K562 (cell line): ENCODE results near the gene ANKRD1. TPM values are rescaled to one million over a fixed set of nuclear protein-coding genes. Genes with fewer than 3 reads are reported as not detected.

Source experiments
- ATAC-seq: fragments of 200-7000 bp; cut with Tn5 transposase; 3 replicates; pipeline ENCODE4 v1.9.1; 2020; ENCODE audit warnings: moderate library complexity
- BruUV-seq: library from RNA; stranded (reverse); fragments of 400-500 nt; replicated peaks from 2 replicates; lab custom pipeline; 2021; lab: Mats Ljungman, UMichigan
- CTCF ChIA-PET: fragments of 300-600 bp; formaldehyde crosslinking; extraction: SDS; loops from one replicate; lab custom pipeline; 2021; ENCODE audit warnings: low intra/inter-chr PET ratio; lab: Yijun Ruan, JAX
- POLR2A ChIA-PET: fragments of 300-600, 350-650 bp; sonication (Branson Sonifier 250); formaldehyde crosslinking; extraction: SDS; loops from one replicate; lab custom pipeline; 2021; ENCODE audit warnings: antibody characterized with exemption, inconsistent platforms; lab: Yijun Ruan, JAX
- DNase-seq, 4 experiments: peaks; one replicate each; pipeline versions ENCODE4 v3.0.0 to v3.0.0-alpha.2; 2011 to 2018; ENCODE audit warnings: low spot score in 3 of 4, mixed read lengths in 3 of 4; ENCODE audit errors: extremely low read depth in 1 of 4
- FAIRE-seq: peaks from 2 replicates; lab custom pipeline; 2011; peaks lifted over from hg19 to GRCh38; lab: Jason Lieb, UNC
- H2AFZ ChIP-seq: 2 replicates; pipeline ENCODE4 v1.6.0; 2011; ENCODE audit warnings: low read depth, low read length, control low read depth, inconsistent platforms
- H3K27ac ChIP-seq: fragments of 200-600 bp; 3 replicates; pipeline ENCODE4 v1.8.0; 2011; ENCODE audit warnings: low read depth, mild to moderate bottlenecking, control low read depth, inconsistent platforms, low read length, moderate library complexity, mixed read lengths; ENCODE audit errors: extremely low read depth
- H3K27me3 ChIP-seq, 2 experiments: fragments of 300-600 bp in 1 of 2; 2 replicates in 1 of 2; 3 replicates in 1 of 2; pipeline versions ENCODE4 v1.6.0 to v1.8.0; 2011; ENCODE audit warnings: inconsistent platforms in 2 of 2, low read length in 2 of 2, mild to moderate bottlenecking in 1 of 2, mixed read lengths in 1 of 2, moderate library complexity in 1 of 2; ENCODE audit not compliant: control insufficient read depth in 2 of 2, insufficient read depth in 2 of 2
- H3K36me3 ChIP-seq: fragments of 300-600 bp; 3 replicates; pipeline ENCODE4 v1.8.0; 2011; ENCODE audit warnings: mild to moderate bottlenecking, low read length, inconsistent platforms; ENCODE audit not compliant: control insufficient read depth, insufficient read depth
- H3K4me1 ChIP-seq, 2 experiments: fragments of 200-600 bp in 1 of 2; replicated peaks in 1 of 2; 2 replicates in 1 of 2; 3 replicates in 1 of 2; pipeline versions ENCODE4 v1.5.1 to v1.8.0; 2011; ENCODE audit warnings: inconsistent platforms in 2 of 2, low read length in 2 of 2, mild to moderate bottlenecking in 1 of 2, mixed read lengths in 1 of 2, moderate library complexity in 1 of 2; ENCODE audit not compliant: control insufficient read depth in 2 of 2, insufficient read depth in 2 of 2
- H3K4me2 ChIP-seq: 2 replicates; pipeline ENCODE4 v1.6.1; 2011; ENCODE audit warnings: low read length, control low read depth, inconsistent platforms, mixed read lengths; ENCODE audit not compliant: insufficient read depth
- H3K4me3 ChIP-seq: fragments of 200-600 bp; sonication (generic), shearing (Covaris generic); 2 replicates; pipeline ENCODE4 v1.5.1; 2016; ENCODE audit warnings: control low read depth, inconsistent platforms
- H3K79me2 ChIP-seq: fragments of 200-600 bp; 3 replicates; pipeline ENCODE4 v1.8.0; 2011; ENCODE audit warnings: low read length, inconsistent platforms; ENCODE audit not compliant: control insufficient read depth, insufficient read depth
- H3K9ac ChIP-seq, 2 experiments: 2 replicates each; pipeline versions ENCODE4 v1.6.0 to v1.6.1; 2011; ENCODE audit warnings: low read depth in 2 of 2, low read length in 2 of 2, control low read depth in 1 of 2, inconsistent platforms in 1 of 2, mild to moderate bottlenecking in 1 of 2, mixed read lengths in 1 of 2; ENCODE audit not compliant: insufficient read depth in 1 of 2
- H3K9me1 ChIP-seq: one replicate; pipeline ENCODE4 v1.6.0; 2011; ENCODE audit warnings: inconsistent platforms, mild to moderate bottlenecking, low read length, moderate library complexity; ENCODE audit not compliant: control insufficient read depth, insufficient read depth
- H3K9me3 ChIP-seq: replicated peaks from 2 replicates; pipeline ENCODE4 v1.5.1; 2011; ENCODE audit warnings: low read depth, low read length, inconsistent platforms; ENCODE audit not compliant: control insufficient read depth, insufficient read depth
- H4K20me1 ChIP-seq: replicated peaks from 2 replicates; pipeline ENCODE4 v1.6.1; 2011; ENCODE audit warnings: low read length, inconsistent platforms, mixed read lengths; ENCODE audit not compliant: control insufficient read depth, insufficient read depth
- BRD9 ChIP-seq: fragments of 450-650 bp; IDR thresholded peaks from 2 replicates; pipeline ENCODE4 v1.6.1; 2018; ENCODE audit warnings: low read depth; ENCODE audit not compliant: partially characterized antibody
- CBX1 ChIP-seq: sonication (generic); IDR thresholded peaks from 2 replicates; pipeline ENCODE4 v1.6.1; 2016; ENCODE audit warnings: antibody characterized with exemption, low read depth, mild to moderate bottlenecking
- CREB1 ChIP-seq, 2 experiments: sonication (generic) in 1 of 2; formaldehyde crosslinking in 1 of 2; IDR thresholded peaks; 2 replicates each; pipeline versions ENCODE4 v1.6.1 to v1.8.0; 2012 to 2022; ENCODE audit warnings: inconsistent platforms in 1 of 2, mild to moderate bottlenecking in 1 of 2, missing genetic modification reagents in 1 of 2, moderate library complexity in 1 of 2
- CSDE1 ChIP-seq, 2 experiments: fragments of 450-650 bp; IDR thresholded peaks; 2 replicates each; pipeline ENCODE4 v1.6.1; 2016; ENCODE audit warnings: mild to moderate bottlenecking in 1 of 2
- GATA2 ChIP-seq: sonication (generic); formaldehyde crosslinking; IDR thresholded peaks from 2 replicates; pipeline ENCODE4 v1.4.0; 2020; ENCODE audit warnings: mild to moderate bottlenecking, missing genetic modification reagents
- HMG20B ChIP-seq: fragments of 250-450 bp; sonication (Bioruptor Pico); IDR thresholded peaks from 2 replicates; pipeline ENCODE4 v1.5.0; 2021; ENCODE audit warnings: mild to moderate bottlenecking
- KLF10 ChIP-seq: fragments of 250-450 bp; sonication (Bioruptor Pico); IDR thresholded peaks from 2 replicates; pipeline ENCODE4 v1.6.1; 2021; ENCODE audit warnings: matching md5 sums
- NCOA2 ChIP-seq, 2 experiments: fragments of 450-650 bp; IDR thresholded peaks; 2 replicates each; pipeline ENCODE4 v1.6.1; 2018; ENCODE audit warnings: mild to moderate bottlenecking in 2 of 2, moderate library complexity in 1 of 2; ENCODE audit not compliant: partially characterized antibody in 2 of 2
- NEUROD1 ChIP-seq: fragments of 150-350 bp; IDR thresholded peaks from 2 replicates; pipeline ENCODE4 v1.6.1; 2014; ENCODE audit warnings: borderline replicate concordance, low read length, low read depth; ENCODE audit not compliant: partially characterized antibody
- SAP30 ChIP-seq: fragments of 200-600 bp; sonication (generic); IDR thresholded peaks from 2 replicates; pipeline ENCODE4 v1.6.1; 2012; ENCODE audit warnings: borderline replicate concordance, low read depth, mild to moderate bottlenecking, moderate library complexity, low read length, control low read depth, inconsistent platforms; ENCODE audit not compliant: insufficient read depth, poor library complexity, severe bottlenecking
- TAF15 ChIP-seq: fragments of 200-400 bp; formaldehyde crosslinking; IDR thresholded peaks from 2 replicates; pipeline ENCODE4 v1.6.1; 2017; ENCODE audit warnings: mild to moderate bottlenecking, low read depth, low read length, moderate library complexity
- TGIF2 ChIP-seq: sonication (generic); formaldehyde crosslinking; IDR thresholded peaks from 2 replicates; pipeline ENCODE4 v1.8.1; 2022; ENCODE audit warnings: mild to moderate bottlenecking, missing genetic modification reagents, moderate library complexity
- U2AF1 ChIP-seq: fragments of 200-400 bp; formaldehyde crosslinking; optimal IDR thresholded peaks from 2 replicates; pipeline ENCODE3; 2017; ENCODE audit warnings: mild to moderate bottlenecking, low read depth, low read length, moderate library complexity
- ZNF133 ChIP-seq: fragments of 250-450 bp; sonication (Bioruptor Pico); IDR thresholded peaks from 2 replicates; pipeline ENCODE4 v1.4.0; 2020; ENCODE audit warnings: mild to moderate bottlenecking
- ZNF175 ChIP-seq: fragments of 200-800 bp; sonication (Bioruptor generic); IDR thresholded peaks from 2 replicates; pipeline ENCODE4 v1.6.1; 2016; ENCODE audit warnings: low read depth, mild to moderate bottlenecking, missing genetic modification characterization, missing compliant biosample characterization
- ZNF316 ChIP-seq: fragments of 450-650 bp; IDR thresholded peaks from 2 replicates; pipeline ENCODE4 v1.6.1; 2016
- ZNF384 ChIP-seq: IDR thresholded peaks from 2 replicates; pipeline ENCODE4 v1.6.1; 2012; ENCODE audit warnings: low read depth, low read length, improper control_type of control experiment
- ZNF431 ChIP-seq: sonication (generic); formaldehyde crosslinking; IDR thresholded peaks from 2 replicates; pipeline ENCODE4 v1.8.0; 2022; ENCODE audit warnings: mild to moderate bottlenecking, missing genetic modification reagents
- WGBS: fragments of 100-300 bp; shearing (Covaris generic); methylation state at CpG from one replicate; pipeline ENCODE4 v1.1.6; 2016; ENCODE audit warnings: low coverage, mixed read lengths; ENCODE audit not compliant: insufficient coverage; ENCODE audit errors: missing lambda C conversion rate; 5-methylcytosine and 5-hydroxymethylcytosine counted together
- in situ Hi-C: fragments of 300-500 bp; cut with MboI; formaldehyde crosslinking; loops from 4 replicates; pipeline ENCODE4 v1.15.0; 2018; ENCODE audit warnings: inconsistent platforms, mixed read lengths
- intact Hi-C: fragments of 100-400 bp; cut with micrococcal nuclease; formaldehyde crosslinking; loops from 2 replicates; pipeline ENCODE4 v1.14.2; 2022
- polyA plus RNA-seq, 8 experiments: library from polyadenylated mRNA; depleted of rRNA in 4 of 8; stranded (reverse) in 5 of 8; unstranded in 3 of 8; fragments of >200 nt; fragmentation: Nextera tagmentation in 2 of 8; fragmentation: Illumina TruSeq in 1 of 8; extraction: Ambion mirVana in 2 of 8; extraction: Trizol in 1 of 8; gene quantifications; 2 replicates each; pipeline versions ENCODE4 v1.2.1 to v1.2.3, GENCODE V29; 2011 to 2014; ENCODE audit warnings: inconsistent platforms in 1 of 8, missing spikeins in 1 of 8
- total RNA-seq, 7 experiments: library from RNA; depleted of rRNA in 6 of 7; stranded (reverse); fragments of >200 nt in 6 of 7; fragmentation: Illumina TruSeq in 2 of 7; extraction: Trizol in 2 of 7; gene quantifications; 2 replicates each; pipeline versions ENCODE4 v1.2.1 to v1.2.3, GENCODE V29; 2011 to 2021; ENCODE audit warnings: low replicate concordance in 1 of 7
- TF ChIP-seq, protein P1 (sequence below), 2 experiments: fragments of 450-650 bp in 1 of 2; IDR thresholded peaks; 2 replicates each; pipeline ENCODE4 v1.6.1; 2011 to 2017; ENCODE audit warnings: low read depth in 2 of 2, antibody characterized with exemption in 1 of 2, borderline replicate concordance in 1 of 2, low read length in 1 of 2, mild to moderate bottlenecking in 1 of 2, mixed read lengths in 1 of 2; ENCODE audit not compliant: control insufficient read depth in 1 of 2

ANKRD1 gene
- total and polyA plus RNA-seq, 9 of the 15 experiments (the other 6 are each of a cell fraction or from before 2014, with no cell fraction given) = not detected

DNA sequence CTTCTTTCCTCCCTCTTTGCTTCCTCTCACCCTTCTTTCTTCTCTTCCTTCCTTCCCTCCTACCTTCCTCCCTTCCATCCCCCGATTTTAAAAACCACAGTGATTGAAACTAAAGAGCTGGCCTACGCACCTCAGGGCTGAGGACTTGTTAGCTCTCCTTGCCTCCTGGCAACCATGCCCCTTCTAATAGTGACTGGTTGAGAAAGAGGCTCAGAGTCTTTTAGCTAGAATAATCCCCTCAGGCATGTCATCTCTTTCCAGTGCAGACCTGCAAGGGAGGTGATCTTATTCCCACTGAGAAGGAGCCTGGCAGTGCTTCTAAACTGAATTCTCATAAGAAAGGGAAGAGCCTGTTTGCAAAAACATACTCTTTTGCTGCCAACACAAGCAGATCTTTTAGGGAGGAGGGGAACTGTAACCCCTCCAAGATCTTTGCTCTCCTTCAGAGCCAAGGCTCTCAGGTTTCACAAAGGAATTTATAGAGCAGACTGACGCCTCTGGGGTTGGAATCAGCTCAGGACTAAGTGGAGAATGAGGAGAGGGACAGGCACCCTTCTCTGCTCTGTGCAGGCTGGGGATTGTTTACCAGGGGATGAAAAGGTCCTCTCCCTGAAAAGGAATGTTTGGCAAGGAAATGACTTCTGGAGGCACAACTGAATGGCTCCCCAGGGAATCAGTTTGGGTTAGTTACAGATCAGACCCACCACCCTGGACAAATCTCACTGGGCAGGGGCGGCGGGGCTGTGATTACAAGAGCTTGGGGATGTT lies 9.4 kb upstream of the ANKRD1 start:
- Histone ChIP-seq H4K20me1 (no peaks in the 10 kb centered on the region), H3K27ac (no peak overlapping the region), H3K9me3 (no peaks in the 10 kb centered on the region), H3K4me1 (no peaks in the 10 kb centered on the region; a peak in 1 of 5 replicates), H3K79me2 (no peaks in the 10 kb centered on the region), H3K36me3 (no peaks in the 10 kb centered on the region), H2AFZ (no peak overlapping the region), H3K4me3 (no peak overlapping the region), H3K9me1 (no peaks in the 10 kb centered on the region), H3K4me2 (no peak overlapping the region), H3K27me3 (peaks cover 0 to 5% of the 10 kb centered on the region in 2 experiments; a peak in 2 of 5 replicates), H3K9ac (no peak overlapping the region)
- FAIRE-seq (no peak), DNase-seq (no peak), ATAC-seq (no peak)
- in situ Hi-C loops (no loop called here), intact Hi-C loops (no loop called here)
- BruUV-seq = no TSS peak
- ChIA-PET CTCF (no interaction called here), POLR2A (interaction anchor here (0.9 kb wide), 1 partner anchor 10 kb away, joined by 4 read pairs; no protein-coding TSS in a partner anchor)
- 5% methylated on average over 4 of the region's 5 CpGs for WGBS
- no peak for TF ChIP-seq KLF10
- TF ChIP-seq U2AF1 = no peak
- TF ChIP-seq SAP30 = no peak
- TF ChIP-seq, protein P1, sequence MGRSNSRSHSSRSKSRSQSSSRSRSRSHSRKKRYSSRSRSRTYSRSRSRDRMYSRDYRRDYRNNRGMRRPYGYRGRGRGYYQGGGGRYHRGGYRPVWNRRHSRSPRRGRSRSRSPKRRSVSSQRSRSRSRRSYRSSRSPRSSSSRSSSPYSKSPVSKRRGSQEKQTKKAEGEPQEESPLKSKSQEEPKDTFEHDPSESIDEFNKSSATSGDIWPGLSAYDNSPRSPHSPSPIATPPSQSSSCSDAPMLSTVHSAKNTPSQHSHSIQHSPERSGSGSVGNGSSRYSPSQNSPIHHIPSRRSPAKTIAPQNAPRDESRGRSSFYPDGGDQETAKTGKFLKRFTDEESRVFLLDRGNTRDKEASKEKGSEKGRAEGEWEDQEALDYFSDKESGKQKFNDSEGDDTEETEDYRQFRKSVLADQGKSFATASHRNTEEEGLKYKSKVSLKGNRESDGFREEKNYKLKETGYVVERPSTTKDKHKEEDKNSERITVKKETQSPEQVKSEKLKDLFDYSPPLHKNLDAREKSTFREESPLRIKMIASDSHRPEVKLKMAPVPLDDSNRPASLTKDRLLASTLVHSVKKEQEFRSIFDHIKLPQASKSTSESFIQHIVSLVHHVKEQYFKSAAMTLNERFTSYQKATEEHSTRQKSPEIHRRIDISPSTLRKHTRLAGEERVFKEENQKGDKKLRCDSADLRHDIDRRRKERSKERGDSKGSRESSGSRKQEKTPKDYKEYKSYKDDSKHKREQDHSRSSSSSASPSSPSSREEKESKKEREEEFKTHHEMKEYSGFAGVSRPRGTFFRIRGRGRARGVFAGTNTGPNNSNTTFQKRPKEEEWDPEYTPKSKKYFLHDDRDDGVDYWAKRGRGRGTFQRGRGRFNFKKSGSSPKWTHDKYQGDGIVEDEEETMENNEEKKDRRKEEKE (IDR thresholded peaks at IDR 0.05; ENCODE audit: borderline replicate concordance in 1 of 2, control insufficient read depth in 1 of 2, low read depth in 2 of 2, low read length in 1 of 2) = no peak
- no peak for TF ChIP-seq GATA2
- TF ChIP-seq TGIF2 (CRISPR knock-in tag) = no peak
- no peak for TF ChIP-seq ZNF316
- TF ChIP-seq ZNF431 = no peak
- TF ChIP-seq ZNF175 (CRISPR knock-in tag) = no peak
- no peak for TF ChIP-seq CREB1 (IDR thresholded peaks at IDR 0.05)
- TF ChIP-seq CREB1 (CRISPR knock-in tag; IDR thresholded peaks at IDR 0.05) = no peak
- TF ChIP-seq CBX1 = no peak
- no peak for TF ChIP-seq HMG20B
- TF ChIP-seq NCOA2 (IDR thresholded peaks at IDR 0.05; ENCODE audit: partially characterized antibody in 2 of 2) = no peak
- no peak for TF ChIP-seq ZNF133 (CRISPR knock-in tag)
- TF ChIP-seq NEUROD1 = no peak
- no peak for TF ChIP-seq CSDE1 (IDR thresholded peaks at IDR 0.05)
- TF ChIP-seq TAF15 = no peak
- no peak for TF ChIP-seq ZNF384
- TF ChIP-seq BRD9 = no peak
